SK-N-SH (cell line): ENCODE measurements around the gene IPMK. TPM values are rescaled to one million over a fixed set of nuclear protein-coding genes. Genes with fewer than 3 reads are reported as not detected.
"Not testable (repeated sequence)": the region's sequence is repeated elsewhere in the genome, so short reads cannot be mapped to it uniquely, and the experiment has no call there.

Experiments
- CTCF ChIA-PET: fragments of 300-600, 350-600 bp; formaldehyde crosslinking; extraction: SDS; loops from one replicate; lab custom pipeline; 2021; lab: Yijun Ruan, JAX
- POLR2A ChIA-PET: fragments of 350-600 bp; sonication (Branson Sonifier 250); formaldehyde crosslinking; extraction: SDS; loops from one replicate; lab custom pipeline; 2020; ENCODE audit warnings: antibody characterized with exemption, inconsistent platforms; lab: Yijun Ruan, JAX
- DNase-seq: peaks from one replicate; pipeline ENCODE4 v3.0.0; 2012
- H2AFZ ChIP-seq: fragments of 200-600 bp; sonication (generic); 2 replicates; pipeline ENCODE4 v1.8.1; 2016; ENCODE audit warnings: antibody characterized with exemption, mild to moderate bottlenecking, low read depth
- H3F3A ChIP-seq: fragments of 200-600 bp; sonication (generic); replicated peaks from 2 replicates; pipeline ENCODE3; 2016; ENCODE audit warnings: antibody characterized with exemption, mild to moderate bottlenecking; ENCODE audit not compliant: insufficient read depth
- H3K27ac ChIP-seq, 2 experiments: fragments of 200-500 bp in 1 of 2; fragments of 200-600 bp in 1 of 2; sonication (Bioruptor generic) in 1 of 2; sonication (generic), shearing (Covaris generic) in 1 of 2; 2 replicates each; pipeline versions ENCODE4 v1.5.1 to v1.6.1; 2014 to 2016; ENCODE audit warnings: low read depth in 2 of 2, inconsistent platforms in 1 of 2, low read length in 1 of 2, mild to moderate bottlenecking in 1 of 2, mixed read lengths in 1 of 2
- H3K27me3 ChIP-seq: fragments of 200-600 bp; sonication (generic), shearing (Covaris generic); 2 replicates; pipeline ENCODE4 v1.6.1; 2016; ENCODE audit warnings: mixed run types; ENCODE audit not compliant: insufficient read depth
- H3K36me3 ChIP-seq, 2 experiments: fragments of 200-500 bp in 1 of 2; fragments of 200-600 bp in 1 of 2; sonication (Bioruptor generic) in 1 of 2; sonication (generic) in 1 of 2; replicated peaks in 1 of 2; 2 replicates each; pipeline versions ENCODE3 to v1.5.1; 2014 to 2016; ENCODE audit warnings: low read length in 1 of 2, mild to moderate bottlenecking in 1 of 2; ENCODE audit not compliant: insufficient read depth in 2 of 2, control insufficient read depth in 1 of 2
- H3K4me1 ChIP-seq, 2 experiments: fragments of 200-500 bp in 1 of 2; fragments of 200-600 bp in 1 of 2; sonication (Bioruptor generic) in 1 of 2; sonication (generic), shearing (Covaris generic) in 1 of 2; 2 replicates each; pipeline versions ENCODE4 v1.5.1 to v1.6.1; 2014 to 2016; ENCODE audit warnings: low read depth in 1 of 2, low read length in 1 of 2, mixed run types in 1 of 2; ENCODE audit not compliant: insufficient read depth in 2 of 2, control insufficient read depth in 1 of 2
- H3K4me2 ChIP-seq: fragments of 200-600 bp; sonication (generic), shearing (Covaris generic); 2 replicates; pipeline ENCODE4 v1.6.1; 2017; ENCODE audit warnings: mixed run types
- H3K4me3 ChIP-seq, 2 experiments: fragments of 200-500 bp in 1 of 2; fragments of 200-600 bp in 1 of 2; sonication (Bioruptor generic) in 1 of 2; sonication (generic), shearing (Covaris generic) in 1 of 2; 2 replicates each; pipeline versions ENCODE4 v1.5.1 to v1.8.1; 2014 to 2016; ENCODE audit warnings: low read depth in 2 of 2, inconsistent platforms in 1 of 2, low read length in 1 of 2, mild to moderate bottlenecking in 1 of 2, mixed read lengths in 1 of 2, moderate library complexity in 1 of 2
- H3K79me2 ChIP-seq: fragments of 200-600 bp; sonication (generic); 2 replicates; pipeline ENCODE4 v1.8.1; 2017; ENCODE audit warnings: mild to moderate bottlenecking; ENCODE audit not compliant: insufficient read depth
- H3K9ac ChIP-seq: fragments of 200-600 bp; sonication (generic); 2 replicates; pipeline ENCODE4 v1.6.1; 2017; ENCODE audit warnings: mixed run types
- H3K9me2 ChIP-seq: fragments of 200-600 bp; sonication (generic); 2 replicates; pipeline ENCODE4 v1.6.1; 2017; ENCODE audit warnings: mixed run types
- H3K9me3 ChIP-seq: fragments of 200-600 bp; sonication (generic); 2 replicates; pipeline ENCODE4 v1.6.1; 2017; ENCODE audit warnings: mixed run types, mild to moderate bottlenecking, moderate library complexity
- H4K20me1 ChIP-seq: fragments of 200-600 bp; sonication (generic); 2 replicates; pipeline ENCODE4 v1.6.1; 2017; ENCODE audit warnings: mild to moderate bottlenecking, mixed run types; ENCODE audit not compliant: insufficient read depth
- ELF1 ChIP-seq: IDR thresholded peaks from 2 replicates; pipeline ENCODE4 v1.4.0; 2012
- EP300 ChIP-seq, 2 experiments: IDR thresholded peaks; 2 replicates each; pipeline versions ENCODE4 v1.4.0 to v1.6.1; 2012; ENCODE audit warnings: borderline replicate concordance in 1 of 2, low read depth in 1 of 2, low read length in 1 of 2
- EZH2phosphoT487 ChIP-seq: fragments of 200-600 bp; sonication (generic); IDR thresholded peaks from 2 replicates; pipeline ENCODE4 v1.6.1; 2017; ENCODE audit warnings: low read depth, mixed run types, mild to moderate bottlenecking, antibody characterized with exemption, moderate library complexity, borderline replicate concordance
- FOSL2 ChIP-seq: IDR thresholded peaks from 2 replicates; pipeline ENCODE4 v1.4.0; 2012; ENCODE audit warnings: low read depth, mild to moderate bottlenecking, moderate library complexity, borderline replicate concordance
- GATA2 ChIP-seq: sonication (generic); formaldehyde crosslinking; IDR thresholded peaks from 2 replicates; pipeline ENCODE4 v1.5.0; 2020; ENCODE audit warnings: mild to moderate bottlenecking, missing genetic modification reagents
- JUND ChIP-seq: IDR thresholded peaks from 2 replicates; pipeline ENCODE4 v1.4.0; 2012
- MEF2A ChIP-seq: IDR thresholded peaks from 2 replicates; pipeline ENCODE4 v1.4.0; 2012; ENCODE audit warnings: low read depth, borderline replicate concordance
- MXI1 ChIP-seq: IDR thresholded peaks from 2 replicates; pipeline ENCODE4 v1.6.1; 2012; ENCODE audit warnings: mild to moderate bottlenecking, low read depth, low read length, improper control_type of control experiment
- POLR2AphosphoS5 ChIP-seq: IDR thresholded peaks from 2 replicates; pipeline ENCODE4 v1.6.1; 2012; ENCODE audit warnings: low read depth, low read length
- RAD21 ChIP-seq: IDR thresholded peaks from 2 replicates; pipeline ENCODE4 v1.6.1; 2012; ENCODE audit warnings: mild to moderate bottlenecking, low read length
- SIN3A ChIP-seq: IDR thresholded peaks from 2 replicates; pipeline ENCODE4 v1.6.1; 2012; ENCODE audit warnings: low read depth, mild to moderate bottlenecking, low read length, moderate library complexity, borderline replicate concordance
- SMC3 ChIP-seq: IDR thresholded peaks from 2 replicates; pipeline ENCODE4 v1.6.1; 2012; ENCODE audit warnings: low read depth, low read length, improper control_type of control experiment
- TAF1 ChIP-seq: IDR thresholded peaks from 2 replicates; pipeline ENCODE4 v1.6.1; 2012; ENCODE audit warnings: low read depth, mild to moderate bottlenecking, low read length, moderate library complexity, borderline replicate concordance
- WGBS: methylation state at CpG from one replicate; pipeline ENCODE4 v1.1.6; 2017; ENCODE audit warnings: low lambda C conversion rate; 5-methylcytosine and 5-hydroxymethylcytosine counted together
- polyA plus RNA-seq, 3 experiments: library from polyadenylated mRNA; depleted of rRNA; stranded (reverse); fragments of >200 nt; gene quantifications; 2 replicates each; pipeline ENCODE4 v1.2.3, GENCODE V29; 2012
- TF ChIP-seq, protein P1 (sequence below): IDR thresholded peaks from 2 replicates; pipeline ENCODE4 v1.4.0; 2012; ENCODE audit warnings: low read depth
- TF ChIP-seq, protein P2 (sequence below): IDR thresholded peaks from 2 replicates; pipeline ENCODE4 v1.6.1; 2012; ENCODE audit warnings: mild to moderate bottlenecking, low read depth, low read length, moderate library complexity
- TF ChIP-seq, protein P3 (sequence below): IDR thresholded peaks from 2 replicates; pipeline ENCODE4 v1.4.0; 2012; ENCODE audit warnings: low read depth, borderline replicate concordance
- TF ChIP-seq, protein P4 (sequence below): IDR thresholded peaks from 2 replicates; pipeline ENCODE4; 2012
- TF ChIP-seq, protein P5 (sequence below): IDR thresholded peaks from 2 replicates; pipeline ENCODE4 v1.4.0; 2012; ENCODE audit warnings: low read depth, borderline replicate concordance

Gene IPMK
- polyA plus RNA-seq, 1 of the 3 experiments (the other 2 are of a cell fraction) = 0.71 TPM

DNA sequence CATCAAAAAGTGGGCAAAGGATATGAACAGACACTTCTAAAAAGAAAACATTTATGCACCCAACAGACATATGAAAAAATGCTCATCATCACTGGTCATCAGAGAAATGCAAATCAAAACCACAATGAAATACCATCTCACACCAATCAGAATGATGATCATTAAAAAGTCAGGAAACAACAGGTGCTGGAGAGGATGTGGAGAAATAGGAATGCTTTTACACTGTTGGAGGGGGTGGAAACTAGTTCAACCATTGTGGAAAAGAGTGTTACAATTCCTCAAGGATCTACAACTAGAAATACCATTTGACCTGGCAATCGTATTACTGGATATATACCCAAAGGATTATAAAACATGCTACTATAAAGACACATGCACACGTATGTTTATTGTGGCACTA is 111.8 kb downstream of the IPMK start:
- H3K9me3 ChIP-seq, H3K27ac ChIP-seq, H3K9me2 ChIP-seq, H3K27me3 ChIP-seq, H4K20me1 ChIP-seq, H2AFZ ChIP-seq, H3K36me3 ChIP-seq, H3K9ac ChIP-seq, H3F3A ChIP-seq, POLR2A ChIA-PET, H3K79me2 ChIP-seq, DNase-seq, H3K4me3 ChIP-seq, H3K4me2 ChIP-seq, H3K4me1 ChIP-seq: not testable (repeated sequence)
- CTCF ChIA-PET = interaction anchor here (0.9 to 1.0 kb wide), 2 partner anchors 21 to 498 kb away, joined by 3 read pairs; no protein-coding TSS in a partner anchor
- 81% methylated on average over 2 of the region's 2 CpGs for WGBS

DNA sequence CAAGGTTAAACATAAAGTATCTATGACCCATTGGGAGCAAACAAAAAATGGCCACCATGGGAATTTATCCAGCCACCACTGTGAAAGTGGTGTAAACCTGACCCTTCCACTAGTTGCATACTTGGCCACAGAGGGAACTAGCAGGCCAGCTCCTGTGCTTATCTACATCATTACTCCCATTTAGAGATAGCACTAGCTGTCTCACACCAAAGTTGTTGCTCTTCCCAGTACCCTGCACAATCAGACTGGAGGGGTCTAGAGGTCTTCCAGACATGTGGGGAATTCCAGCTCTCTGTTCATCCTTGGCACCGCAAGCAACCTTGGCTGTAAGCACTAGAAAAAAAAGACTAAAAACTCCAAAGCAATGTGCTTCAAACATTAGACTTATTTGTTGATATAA is 113.9 kb downstream of the IPMK start:
- ChIA-PET CTCF (interaction anchor here (1.6 to 4.6 kb wide), 8 partner anchors 11 to 496 kb away, joined by 4 to 25 read pairs (median 16); no protein-coding TSS in a partner anchor), POLR2A (no interaction called here)
- no peak overlapping the region for H3K4me2 ChIP-seq
- TF ChIP-seq, protein P1, sequence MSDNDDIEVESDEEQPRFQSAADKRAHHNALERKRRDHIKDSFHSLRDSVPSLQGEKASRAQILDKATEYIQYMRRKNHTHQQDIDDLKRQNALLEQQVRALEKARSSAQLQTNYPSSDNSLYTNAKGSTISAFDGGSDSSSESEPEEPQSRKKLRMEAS = no peak
- TF ChIP-seq SIN3A (no peak), GATA2 (CRISPR knock-in tag) (no peak), JUND (no peak), MXI1 (no peak), ELF1 (no peak), FOSL2 (no peak), MEF2A (no peak), SMC3 (no peak), TAF1 (no peak), EP300 (IDR thresholded peaks at IDR 0.05; ENCODE audit: borderline replicate concordance in 1 of 2, low read depth in 1 of 2, low read length in 1 of 2) (no peak), POLR2AphosphoS5 (no peak), RAD21 (no peak), EZH2phosphoT487 (no peak)
- TF ChIP-seq, protein P2, sequence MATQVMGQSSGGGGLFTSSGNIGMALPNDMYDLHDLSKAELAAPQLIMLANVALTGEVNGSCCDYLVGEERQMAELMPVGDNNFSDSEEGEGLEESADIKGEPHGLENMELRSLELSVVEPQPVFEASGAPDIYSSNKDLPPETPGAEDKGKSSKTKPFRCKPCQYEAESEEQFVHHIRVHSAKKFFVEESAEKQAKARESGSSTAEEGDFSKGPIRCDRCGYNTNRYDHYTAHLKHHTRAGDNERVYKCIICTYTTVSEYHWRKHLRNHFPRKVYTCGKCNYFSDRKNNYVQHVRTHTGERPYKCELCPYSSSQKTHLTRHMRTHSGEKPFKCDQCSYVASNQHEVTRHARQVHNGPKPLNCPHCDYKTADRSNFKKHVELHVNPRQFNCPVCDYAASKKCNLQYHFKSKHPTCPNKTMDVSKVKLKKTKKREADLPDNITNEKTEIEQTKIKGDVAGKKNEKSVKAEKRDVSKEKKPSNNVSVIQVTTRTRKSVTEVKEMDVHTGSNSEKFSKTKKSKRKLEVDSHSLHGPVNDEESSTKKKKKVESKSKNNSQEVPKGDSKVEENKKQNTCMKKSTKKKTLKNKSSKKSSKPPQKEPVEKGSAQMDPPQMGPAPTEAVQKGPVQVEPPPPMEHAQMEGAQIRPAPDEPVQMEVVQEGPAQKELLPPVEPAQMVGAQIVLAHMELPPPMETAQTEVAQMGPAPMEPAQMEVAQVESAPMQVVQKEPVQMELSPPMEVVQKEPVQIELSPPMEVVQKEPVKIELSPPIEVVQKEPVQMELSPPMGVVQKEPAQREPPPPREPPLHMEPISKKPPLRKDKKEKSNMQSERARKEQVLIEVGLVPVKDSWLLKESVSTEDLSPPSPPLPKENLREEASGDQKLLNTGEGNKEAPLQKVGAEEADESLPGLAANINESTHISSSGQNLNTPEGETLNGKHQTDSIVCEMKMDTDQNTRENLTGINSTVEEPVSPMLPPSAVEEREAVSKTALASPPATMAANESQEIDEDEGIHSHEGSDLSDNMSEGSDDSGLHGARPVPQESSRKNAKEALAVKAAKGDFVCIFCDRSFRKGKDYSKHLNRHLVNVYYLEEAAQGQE = no peak
- TF ChIP-seq, protein P3, sequence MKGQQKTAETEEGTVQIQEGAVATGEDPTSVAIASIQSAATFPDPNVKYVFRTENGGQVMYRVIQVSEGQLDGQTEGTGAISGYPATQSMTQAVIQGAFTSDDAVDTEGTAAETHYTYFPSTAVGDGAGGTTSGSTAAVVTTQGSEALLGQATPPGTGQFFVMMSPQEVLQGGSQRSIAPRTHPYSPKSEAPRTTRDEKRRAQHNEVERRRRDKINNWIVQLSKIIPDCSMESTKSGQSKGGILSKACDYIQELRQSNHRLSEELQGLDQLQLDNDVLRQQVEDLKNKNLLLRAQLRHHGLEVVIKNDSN = no peak
- TF ChIP-seq, protein P4, sequence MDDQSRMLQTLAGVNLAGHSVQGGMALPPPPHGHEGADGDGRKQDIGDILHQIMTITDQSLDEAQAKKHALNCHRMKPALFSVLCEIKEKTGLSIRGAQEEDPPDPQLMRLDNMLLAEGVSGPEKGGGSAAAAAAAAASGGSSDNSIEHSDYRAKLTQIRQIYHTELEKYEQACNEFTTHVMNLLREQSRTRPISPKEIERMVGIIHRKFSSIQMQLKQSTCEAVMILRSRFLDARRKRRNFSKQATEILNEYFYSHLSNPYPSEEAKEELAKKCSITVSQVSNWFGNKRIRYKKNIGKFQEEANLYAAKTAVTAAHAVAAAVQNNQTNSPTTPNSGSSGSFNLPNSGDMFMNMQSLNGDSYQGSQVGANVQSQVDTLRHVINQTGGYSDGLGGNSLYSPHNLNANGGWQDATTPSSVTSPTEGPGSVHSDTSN = no peak
- TF ChIP-seq, protein P5, sequence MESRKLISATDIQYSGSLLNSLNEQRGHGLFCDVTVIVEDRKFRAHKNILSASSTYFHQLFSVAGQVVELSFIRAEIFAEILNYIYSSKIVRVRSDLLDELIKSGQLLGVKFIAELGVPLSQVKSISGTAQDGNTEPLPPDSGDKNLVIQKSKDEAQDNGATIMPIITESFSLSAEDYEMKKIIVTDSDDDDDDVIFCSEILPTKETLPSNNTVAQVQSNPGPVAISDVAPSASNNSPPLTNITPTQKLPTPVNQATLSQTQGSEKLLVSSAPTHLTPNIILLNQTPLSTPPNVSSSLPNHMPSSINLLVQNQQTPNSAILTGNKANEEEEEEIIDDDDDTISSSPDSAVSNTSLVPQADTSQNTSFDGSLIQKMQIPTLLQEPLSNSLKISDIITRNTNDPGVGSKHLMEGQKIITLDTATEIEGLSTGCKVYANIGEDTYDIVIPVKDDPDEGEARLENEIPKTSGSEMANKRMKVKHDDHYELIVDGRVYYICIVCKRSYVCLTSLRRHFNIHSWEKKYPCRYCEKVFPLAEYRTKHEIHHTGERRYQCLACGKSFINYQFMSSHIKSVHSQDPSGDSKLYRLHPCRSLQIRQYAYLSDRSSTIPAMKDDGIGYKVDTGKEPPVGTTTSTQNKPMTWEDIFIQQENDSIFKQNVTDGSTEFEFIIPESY = no peak
- no peaks in the 10 kb centered on the region; the same call in 1 of the 2 replicates for H4K20me1 ChIP-seq
- no peaks in the 10 kb centered on the region for H3K27me3 ChIP-seq
- no peaks in the 10 kb centered on the region for H3K9me3 ChIP-seq
- H2AFZ ChIP-seq = no peak overlapping the region
- no peak for DNase-seq
- no peaks in the 10 kb centered on the region for H3K79me2 ChIP-seq
- no peaks in the 10 kb centered on the region for H3K36me3 ChIP-seq
- no peak overlapping the region for H3K4me3 ChIP-seq
- peaks cover 6% of the 10 kb centered on the region for H3F3A ChIP-seq
- H3K27ac ChIP-seq = no peak overlapping the region
- H3K9ac ChIP-seq = no peak overlapping the region
- H3K9me2 ChIP-seq = no peaks in the 10 kb centered on the region
- H3K4me1 ChIP-seq = peaks cover 2 to 4% of the 10 kb centered on the region in 2 experiments; a peak in 2 of 4 replicates
- 88% methylated on average over 1 of the region's 1 CpG for WGBS
